HG02981 (cell line): ENCODE data around the gene LRRC45.

Experiments
- ATAC-seq: cut with Tn5 transposase; IDR thresholded peaks from one replicate; pipeline ENCODE4 v1.9.1; 2021; ENCODE audit warnings: mild to moderate bottlenecking, moderate library complexity; ENCODE audit not compliant: unreplicated experiment

LRRC45 gene

GRCh38 chr17:81993729-81994592, 29.1 kb upstream of the LRRC45 start:
- no peak for ATAC-seq

GRCh38 chr17:81994593-81995462, 28.3 kb upstream of the LRRC45 start:
- no peak for ATAC-seq

- ATAC-seq: no peak
Observed at GRCh38 chr17:81995463-81996231, 27.5 kb upstream of the LRRC45 start.

DNA sequence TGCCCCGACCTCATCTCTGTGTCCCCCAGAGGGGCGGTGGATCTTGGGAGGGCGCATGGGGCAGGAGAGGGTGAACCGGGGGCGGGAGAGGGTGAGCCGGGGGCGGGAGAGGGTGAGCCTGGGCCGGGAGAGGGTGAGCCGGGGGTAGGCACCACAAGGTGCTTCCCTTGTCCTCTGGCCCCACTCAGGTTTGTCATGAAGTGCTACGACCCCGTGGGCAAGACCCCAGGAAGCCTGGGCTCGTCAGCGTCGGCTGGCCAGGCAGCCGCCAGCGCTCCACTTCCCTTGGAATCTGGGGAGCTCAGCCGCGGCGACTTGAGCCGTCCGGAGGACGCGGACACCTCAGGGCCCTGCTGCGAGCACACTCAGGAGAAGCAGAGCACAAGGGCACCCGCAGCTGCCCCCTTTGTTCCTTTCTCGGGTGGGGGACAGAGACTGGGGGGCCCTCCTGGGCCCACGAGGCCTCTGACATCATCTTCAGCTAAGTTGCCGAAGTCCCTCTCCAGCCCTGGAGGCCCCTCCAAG, 26.8 kb upstream of the LRRC45 start:
- no peak for ATAC-seq

- no peak for ATAC-seq
Observed at GRCh38 chr17:81996757-81997441, 26.2 kb upstream of the LRRC45 start.

- ATAC-seq: no peak
Observed at GRCh38 chr17:81998212-81998611, 24.9 kb upstream of the LRRC45 start.

GRCh38 chr17:81998691-81999438, 24.2 kb upstream of the LRRC45 start:
- ATAC-seq: no peak

DNA sequence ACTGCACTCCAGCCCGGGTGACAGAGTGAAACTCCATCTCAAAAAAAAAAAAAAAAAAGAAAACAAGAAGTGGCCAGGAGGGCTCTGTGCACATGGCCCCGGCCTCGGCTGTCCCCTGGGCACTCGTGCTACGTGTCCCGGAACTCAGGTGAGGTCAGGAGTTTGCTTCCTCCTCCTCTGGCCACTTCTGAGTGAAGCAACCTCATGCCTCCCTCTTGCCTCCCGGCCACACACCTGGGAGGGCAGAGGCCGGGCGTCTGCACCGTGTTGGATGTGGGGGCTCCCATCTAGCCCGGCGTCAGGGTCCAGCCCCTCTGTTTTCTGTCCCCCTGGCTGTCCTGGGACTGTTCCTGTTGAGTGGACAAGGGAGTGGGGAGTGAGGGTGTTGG, 23.5 kb upstream of the LRRC45 start:
- ATAC-seq: no peak

- no peak for ATAC-seq
Observed at GRCh38 chr17:81999976-82000802, 22.9 kb upstream of the LRRC45 start.

DNA sequence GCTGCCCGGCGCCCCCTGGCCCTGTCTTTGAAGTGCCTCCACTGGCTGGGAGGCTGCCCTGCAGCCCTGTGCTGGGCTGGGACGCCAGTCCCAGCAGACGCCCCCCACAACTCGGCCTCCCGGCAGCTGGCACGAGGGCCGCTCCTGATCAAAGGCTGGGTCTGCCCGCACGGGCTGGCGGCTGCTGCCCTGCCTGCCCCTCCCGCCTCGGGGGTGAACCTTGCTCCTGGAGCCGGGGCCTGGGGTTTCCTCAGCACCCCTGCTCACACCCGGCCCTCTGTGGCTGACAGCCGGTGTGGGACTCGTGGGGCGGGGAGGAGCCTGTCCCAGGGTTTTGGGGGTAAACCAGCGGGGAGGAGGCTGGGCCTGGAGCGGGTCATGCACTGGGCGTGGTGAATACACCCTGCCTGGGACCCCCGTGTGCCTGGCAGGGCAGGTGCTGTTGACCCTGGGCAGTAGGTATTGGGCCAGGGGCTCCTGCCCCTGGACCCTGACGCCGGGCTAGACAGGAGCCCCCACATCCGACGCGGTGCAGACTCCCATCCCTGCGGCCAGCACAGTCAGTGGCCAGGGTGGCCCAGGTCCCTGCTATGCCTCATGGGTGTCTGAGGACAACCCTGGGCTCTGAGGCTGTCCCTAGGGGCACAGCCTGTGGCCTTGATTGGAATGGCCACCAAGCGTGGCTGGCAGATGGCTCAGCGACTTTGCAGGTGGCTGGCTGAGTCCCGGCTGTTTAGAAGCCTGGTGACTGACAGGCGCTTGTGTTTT, 22.1 kb upstream of the LRRC45 start:
- no peak for ATAC-seq

DNA sequence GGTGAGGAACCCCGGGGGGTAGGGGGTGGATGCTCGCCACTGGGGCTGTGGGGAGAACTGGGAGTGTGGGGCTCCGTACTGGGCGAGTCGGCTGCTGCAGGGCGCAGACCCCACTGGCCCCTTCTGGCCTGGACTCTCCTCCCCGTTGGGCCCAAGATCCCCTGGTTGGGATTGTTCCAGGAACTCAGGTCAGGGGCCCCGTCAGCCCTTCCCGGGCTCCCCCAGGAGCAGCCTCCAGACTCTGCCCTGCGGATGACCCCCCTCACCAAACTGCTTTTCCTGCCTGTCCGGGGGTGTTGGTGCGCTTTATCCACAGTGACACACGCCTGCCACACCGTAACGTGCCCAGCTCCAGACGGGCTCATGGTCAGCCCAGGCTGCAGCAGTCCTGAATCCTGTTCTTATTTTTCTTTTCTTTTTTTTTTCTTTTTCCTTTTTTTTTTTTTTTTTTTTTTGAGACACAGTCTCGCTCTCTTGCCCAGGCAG, 21.5 kb upstream of the LRRC45 start:
- ATAC-seq: no peak

GRCh38 chr17:82003411-82004381, 19.4 kb upstream of the LRRC45 start:
- no peak for ATAC-seq

DNA sequence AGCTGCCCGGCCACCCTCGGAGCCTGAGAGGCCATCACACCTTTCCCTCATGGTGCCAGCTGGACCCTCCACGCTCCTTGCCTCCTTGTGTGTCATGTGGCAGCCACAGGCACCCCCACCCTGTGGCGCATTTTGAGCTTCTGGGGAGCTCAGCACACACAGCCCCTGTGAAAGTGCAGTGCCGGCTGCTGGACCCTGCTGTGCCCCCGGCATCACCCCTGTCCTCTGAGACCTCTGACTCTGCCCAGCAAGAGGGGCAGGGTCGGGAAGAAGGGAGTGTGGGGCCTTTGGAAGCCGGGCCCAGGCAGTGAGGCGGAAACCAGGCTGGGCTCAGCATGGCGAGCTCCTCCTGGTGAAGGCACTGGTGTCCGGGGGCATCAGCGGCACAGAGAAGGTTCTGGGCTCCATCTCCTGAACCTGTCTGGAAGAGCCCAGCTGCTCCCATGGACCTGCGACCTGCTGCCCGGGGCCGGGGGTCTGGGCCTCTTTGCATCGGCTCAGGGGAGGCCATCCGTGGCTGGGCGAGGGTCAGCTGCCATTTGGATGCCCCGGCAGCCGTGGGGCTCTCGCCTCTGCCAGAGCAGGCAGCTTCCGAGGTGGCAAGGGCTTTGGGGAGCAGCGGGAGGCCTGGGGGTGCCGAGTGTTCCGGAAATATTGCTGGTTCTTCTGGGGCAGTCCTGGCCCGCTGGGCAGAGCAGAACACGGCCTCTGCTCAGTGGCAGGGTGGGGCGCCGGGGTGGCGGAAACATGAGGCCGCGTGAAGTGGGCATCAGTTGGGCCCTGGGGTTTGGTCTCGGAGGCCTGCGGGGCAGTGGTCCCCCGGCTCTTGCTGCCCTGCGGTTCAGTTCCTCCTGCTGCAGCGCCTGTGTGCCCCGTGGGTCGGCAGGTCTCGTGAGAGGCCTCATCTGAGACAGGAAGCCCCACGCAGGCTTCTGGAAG, 18.3 kb upstream of the LRRC45 start:
- no peak for ATAC-seq

- ATAC-seq: no peak
Observed at GRCh38 chr17:82005701-82006348, 17.3 kb upstream of the LRRC45 start.
